HepG2 (cell line): ENCODE results near the gene C9orf43. TPM values are rescaled to one million over a fixed set of nuclear protein-coding genes. Genes with fewer than 3 reads are reported as not detected.

Experiments used
- ATAC-seq: fragments of 200-7000 bp; cut with Tn5 transposase; 3 replicates; pipeline ENCODE4 v1.9.1; 2020; ENCODE audit warnings: mild to moderate bottlenecking, moderate library complexity
- BruUV-seq: library from RNA; stranded (reverse); fragments of 400-500 nt; replicated peaks from 2 replicates; lab custom pipeline; 2021; lab: Mats Ljungman, UMichigan
- CTCF ChIA-PET: fragments of 300-600 bp; formaldehyde crosslinking; extraction: SDS; loops from one replicate; lab custom pipeline; 2021; ENCODE audit warnings: low total read pairs, inconsistent platforms, low intra/inter-chr PET ratio; lab: Yijun Ruan, JAX
- POLR2A ChIA-PET: fragments of 350-600 bp; sonication (Branson Sonifier 250); formaldehyde crosslinking; loops from one replicate; lab custom pipeline; 2020; ENCODE audit warnings: antibody characterized with exemption, inconsistent platforms; lab: Yijun Ruan, JAX
- DNase-seq: peaks from one replicate; pipeline ENCODE4 v3.0.0-alpha.2; 2015; ENCODE audit warnings: low spot score
- FAIRE-seq: peaks from 3 replicates; lab custom pipeline; 2011; peaks lifted over from hg19 to GRCh38; lab: Jason Lieb, UNC
- H2AFZ ChIP-seq: one replicate; pipeline ENCODE4 v1.6.1; 2011; ENCODE audit warnings: low read length, inconsistent platforms
- H3K27ac ChIP-seq: fragments of 300-600 bp; 3 replicates; pipeline ENCODE4 v1.8.0; 2011; ENCODE audit warnings: mixed run types, mild to moderate bottlenecking, mixed read lengths, low read length, inconsistent platforms; ENCODE audit not compliant: insufficient read depth; ENCODE audit errors: extremely low read length
- H3K27me3 ChIP-seq, 2 experiments: fragments of 200-600 bp in 1 of 2; 2 replicates in 1 of 2; 3 replicates in 1 of 2; pipeline versions ENCODE4 v1.6.0 to v1.8.0; 2011; ENCODE audit warnings: low read length in 2 of 2, mild to moderate bottlenecking in 2 of 2, moderate library complexity in 2 of 2, inconsistent platforms in 1 of 2; ENCODE audit not compliant: insufficient read depth in 2 of 2, control insufficient read depth in 1 of 2
- H3K36me3 ChIP-seq, 2 experiments: fragments of 200-600 bp in 1 of 2; replicated peaks in 1 of 2; 2 replicates in 1 of 2; 3 replicates in 1 of 2; pipeline versions ENCODE4 v1.5.1 to v1.8.0; 2011; ENCODE audit warnings: low read length in 2 of 2, inconsistent platforms in 1 of 2; ENCODE audit not compliant: insufficient read depth in 2 of 2, control insufficient read depth in 1 of 2
- H3K4me1 ChIP-seq: 2 replicates; pipeline ENCODE4 v1.5.1; 2012; ENCODE audit warnings: low read length, inconsistent platforms; ENCODE audit not compliant: insufficient read depth
- H3K4me2 ChIP-seq: 2 replicates; pipeline ENCODE4 v1.6.0; 2011; ENCODE audit warnings: low read depth, low read length, inconsistent platforms
- H3K4me3 ChIP-seq, 3 experiments: fragments of 200-600 bp in 1 of 3; sonication (generic), shearing (Covaris generic) in 1 of 3; replicated peaks in 1 of 3; 2 replicates each; pipeline ENCODE4 v1.5.1; 2011 to 2016; ENCODE audit warnings: low read length in 3 of 3, inconsistent platforms in 2 of 3, low read depth in 2 of 3, mild to moderate bottlenecking in 2 of 3, control low read depth in 1 of 3, mixed read lengths in 1 of 3; ENCODE audit not compliant: insufficient read depth in 1 of 3
- H3K79me2 ChIP-seq: one replicate; pipeline ENCODE4 v1.6.1; 2011; ENCODE audit warnings: low read length, inconsistent platforms; ENCODE audit not compliant: insufficient read depth
- H3K9ac ChIP-seq: 2 replicates; pipeline ENCODE4 v1.6.0; 2011; ENCODE audit warnings: mild to moderate bottlenecking, low read depth, low read length, inconsistent platforms; ENCODE audit not compliant: insufficient read depth
- H3K9me3 ChIP-seq: 2 replicates; pipeline ENCODE4 v1.5.1; 2012; ENCODE audit warnings: mild to moderate bottlenecking, low read length
- H4K20me1 ChIP-seq: 2 replicates; pipeline ENCODE4 v1.6.0; 2011; ENCODE audit warnings: inconsistent platforms, mild to moderate bottlenecking, low read length, moderate library complexity; ENCODE audit not compliant: insufficient read depth
- AKNA ChIP-seq: sonication (generic); formaldehyde crosslinking; IDR thresholded peaks from 2 replicates; pipeline ENCODE4 v1.4.0; 2020; ENCODE audit warnings: missing genetic modification reagents, borderline replicate concordance
- E2F1 ChIP-seq: sonication (generic); formaldehyde crosslinking; IDR thresholded peaks from 2 replicates; pipeline ENCODE4 v1.5.0; 2020; ENCODE audit warnings: missing genetic modification reagents
- FOXP1 ChIP-seq, 2 experiments: fragments of 450-650 bp in 1 of 2; IDR thresholded peaks; 2 replicates each; pipeline ENCODE4 v1.6.1; 2017 to 2018; ENCODE audit warnings: antibody characterized with exemption in 1 of 2
- PTBP1 ChIP-seq: fragments of 200-400 bp; formaldehyde crosslinking; IDR thresholded peaks from 2 replicates; pipeline ENCODE4 v1.6.1; 2018; ENCODE audit warnings: low read length, low read depth; ENCODE audit not compliant: poor library complexity, severe bottlenecking
- ZBTB40 ChIP-seq, 2 experiments: fragments of 450-650 bp in 1 of 2; sonication (generic) in 1 of 2; formaldehyde crosslinking in 1 of 2; IDR thresholded peaks; 2 replicates each; pipeline versions ENCODE4 v1.6.1 to v1.8.0; 2016 to 2022; ENCODE audit warnings: antibody characterized with exemption in 1 of 2, mild to moderate bottlenecking in 1 of 2, missing genetic modification reagents in 1 of 2
- ZFP62 ChIP-seq: sonication (generic); formaldehyde crosslinking; IDR thresholded peaks from 2 replicates; pipeline ENCODE4 v1.4.0; 2020; ENCODE audit warnings: missing genetic modification reagents
- ZNF207 ChIP-seq: fragments of 450-650 bp; IDR thresholded peaks from 2 replicates; pipeline ENCODE4 v1.6.1; 2016; ENCODE audit warnings: antibody characterized with exemption, borderline replicate concordance
- ZNF7 ChIP-seq: IDR thresholded peaks from 2 replicates; pipeline ENCODE4 v1.6.1; 2016; ENCODE audit warnings: missing biosample characterization, missing genetic modification reagents
- ZNF720 ChIP-seq: sonication (generic); formaldehyde crosslinking; IDR thresholded peaks from 2 replicates; pipeline ENCODE4 v1.4.0; 2020; ENCODE audit warnings: missing genetic modification reagents
- WGBS: methylation state at CpG from one replicate; pipeline ENCODE4 v1.1.6; 2017; ENCODE audit warnings: low lambda C conversion rate; 5-methylcytosine and 5-hydroxymethylcytosine counted together
- in situ Hi-C: cut with HindIII; loops from 2 replicates; pipeline ENCODE4 v1.10.0; 2017; ENCODE audit warnings: low pct_unique_long_range_greater_than_20kb; ENCODE audit not compliant: extremely low pct_ligation_motif_present
- intact Hi-C: fragments of 100-400 bp; cut with micrococcal nuclease; formaldehyde crosslinking; loops from one replicate; pipeline ENCODE4 v1.10.0; 2022; ENCODE audit not compliant: unreplicated experiment
- polyA plus RNA-seq, 8 experiments: library from polyadenylated mRNA; depleted of rRNA in 3 of 8; stranded (reverse) in 7 of 8; unstranded in 1 of 8; fragments of >200 nt; fragmentation: Illumina TruSeq in 4 of 8; extraction: Trizol in 4 of 8; gene quantifications; 2 replicates each; pipeline versions ENCODE4 v1.2.1 to v1.2.3, GENCODE V29; 2011 to 2016; ENCODE audit warnings: low read depth in 4 of 8, missing spikeins in 1 of 8, mixed read lengths in 1 of 8; ENCODE audit not compliant: insufficient read depth in 1 of 8
- total RNA-seq, 5 experiments: library from RNA; depleted of rRNA; stranded (reverse); fragments of >200 nt; fragmentation: Illumina TruSeq; extraction: Trizol; gene quantifications; 2 replicates each; pipeline ENCODE4 v1.2.3, GENCODE V29; 2016; ENCODE audit warnings: low read depth in 1 of 5

C9orf43 gene
- total and polyA plus RNA-seq, 2 of the 13 experiments (the other 11 are each of a cell fraction or from before 2014, with no cell fraction given), result 0.24 to 0.31 TPM

DNA sequence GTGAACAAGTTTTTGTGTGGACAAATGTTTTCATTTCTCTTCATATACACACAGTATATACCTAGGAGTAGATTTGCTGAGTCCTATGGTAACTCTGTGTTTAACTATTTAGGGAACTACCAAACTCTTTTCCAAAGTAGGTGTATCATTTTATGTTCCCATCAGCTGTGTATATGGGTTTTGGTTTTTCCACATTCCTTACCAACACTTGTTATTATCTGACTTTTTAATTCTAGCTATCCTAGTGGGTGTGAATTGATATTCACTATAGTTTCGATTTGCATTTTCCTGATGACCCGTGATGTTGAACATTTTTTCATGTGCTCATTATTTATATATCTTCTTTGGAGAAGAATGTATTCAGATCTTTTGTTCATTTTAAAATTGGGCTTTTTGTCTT is 56.6 kb downstream of the C9orf43 start:
- Histone ChIP-seq H3K27ac (no peak overlapping the region), H3K36me3 (0 out of 5 replicates have a peak, but pooled peaks cover 1 to 4% of the 10 kb centered on the region in 2 experiments), H3K79me2 (peaks cover 83% of the 10 kb centered on the region), H3K27me3 (no peaks in the 10 kb centered on the region), H3K4me3 (no peak overlapping the region), H4K20me1 (no peaks in the 10 kb centered on the region), H2AFZ (no peak overlapping the region), H3K4me1 (peaks cover 78% of the 10 kb centered on the region), H3K9me3 (no peaks in the 10 kb centered on the region), H3K9ac (no peak overlapping the region), H3K4me2 (no peak overlapping the region)
- 98% methylated on average over 2 of the region's 2 CpGs for WGBS
- FAIRE-seq, result no peak
- ChIA-PET CTCF (no interaction called here), POLR2A (interaction anchor here (1.0 kb wide), 1 partner anchor 38 kb away, joined by 4 read pairs; no protein-coding TSS in a partner anchor)
- DNase-seq, result no peak
- BruUV-seq, result no TSS peak
- no peak for ATAC-seq
- in situ Hi-C loops (no loop called here), intact Hi-C loops (no loop called here)
- TF ChIP-seq E2F1 (CRISPR knock-in tag), result no peak
- no peak for TF ChIP-seq ZNF720
- TF ChIP-seq ZNF207, result no peak
- TF ChIP-seq ZFP62 (CRISPR knock-in tag), result no peak
- no peak for TF ChIP-seq PTBP1
- no peak for TF ChIP-seq FOXP1 (IDR thresholded peaks at IDR 0.05)
- TF ChIP-seq FOXP1 (CRISPR knock-in tag; IDR thresholded peaks at IDR 0.05), result no peak
- no peak for TF ChIP-seq ZBTB40 (IDR thresholded peaks at IDR 0.05)
- TF ChIP-seq ZBTB40 (CRISPR knock-in tag; IDR thresholded peaks at IDR 0.05), result no peak
- no peak for TF ChIP-seq ZNF7 (CRISPR knock-in tag)
- TF ChIP-seq AKNA, result no peak
